T-helper 1 cell (primary cell): ENCODE results near the gene WDR37.

Experiments used
- DNase-seq, 5 donors: peaks; one replicate each; pipeline ENCODE4 v3.0.0-alpha.2; 2012 to 2020

WDR37 gene

GRCh38 chr10:1078668-1079067, 22.5 kb downstream of the WDR37 start:
- no peak for DNase-seq

GRCh38 chr10:1083581-1083980, 27.4 kb downstream of the WDR37 start:
- no peak for DNase-seq

- no peak for DNase-seq
Observed at GRCh38 chr10:1084011-1084950, 28.1 kb downstream of the WDR37 start.

- DNase-seq, result no peak
Observed at GRCh38 chr10:1085258-1085657, 29.1 kb downstream of the WDR37 start.

- no peak for DNase-seq
Observed at GRCh38 chr10:1086787-1087186, 30.6 kb downstream of the WDR37 start.

GRCh38 chr10:1089017-1089689, 33.0 kb downstream of the WDR37 start:
- no peak for DNase-seq

- no peak for DNase-seq
Observed at GRCh38 chr10:1090696-1091095, 34.5 kb downstream of the WDR37 start.

GRCh38 chr10:1093696-1094095, 37.5 kb downstream of the WDR37 start:
- DNase-seq, result no peak

GRCh38 chr10:1094112-1095057, 38.2 kb downstream of the WDR37 start:
- peak in 1 of 5 donors; percentile 41 for DNase-seq

- no peak for DNase-seq
Observed at GRCh38 chr10:1095498-1095897, 39.3 kb downstream of the WDR37 start.

GRCh38 chr10:1096287-1096889, 40.2 kb downstream of the WDR37 start:
- no peak for DNase-seq

- DNase-seq, result no peak
Observed at GRCh38 chr10:1097436-1097835, 41.3 kb downstream of the WDR37 start.

GRCh38 chr10:1100143-1100542, 44.0 kb downstream of the WDR37 start:
- DNase-seq, result no peak

GRCh38 chr10:1100691-1101368, 44.6 kb downstream of the WDR37 start:
- no peak for DNase-seq

GRCh38 chr10:1101946-1102345, 45.8 kb downstream of the WDR37 start:
- no peak for DNase-seq

- no peak for DNase-seq
Observed at GRCh38 chr10:1102416-1102815, 46.2 kb downstream of the WDR37 start.

GRCh38 chr10:1102831-1103230, 46.6 kb downstream of the WDR37 start:
- no peak for DNase-seq

GRCh38 chr10:1103551-1103950, 47.4 kb downstream of the WDR37 start:
- no peak for DNase-seq

- DNase-seq, result no peak
Observed at GRCh38 chr10:1104971-1105370, 48.8 kb downstream of the WDR37 start.

- no peak for DNase-seq
Observed at GRCh38 chr10:1107004-1107403, 50.8 kb downstream of the WDR37 start.

GRCh38 chr10:1107679-1108078, 51.5 kb downstream of the WDR37 start:
- DNase-seq, result no peak
